Measurements from ENCODE around the gene RBM20.
"Not testable (repeated sequence)": the region's sequence is repeated elsewhere in the genome, so short reads cannot be mapped to it uniquely, and the experiment has no call there.

Gene RBM20

GRCh38 chr10:110643653-110644597 lies at the start of gene RBM20:
RBM20 (plus strand) TSS chr10:110644336; CDS start chr10:110644455, 119 bp downstream.
- DNase-seq (ENCODE audit: low spot score) = no peak

- no peak for DNase-seq (ENCODE audit: low spot score)
These were observed 46.7 kb upstream of the RBM20 start for GRCh38 chr10:110597476-110597875.

GRCh38 chr10:110600487-110601101 lies 43.5 kb upstream of the RBM20 start:
- DNase-seq (ENCODE audit: low spot score) = peak; percentile 72

GRCh38 chr10:110601581-110601980 lies 42.6 kb upstream of the RBM20 start:
- DNase-seq (ENCODE audit: low spot score) = no peak

GRCh38 chr10:110608087-110608486 lies 36.0 kb upstream of the RBM20 start:
- DNase-seq (ENCODE audit: low spot score) = no peak

GRCh38 chr10:110609605-110610004 lies 34.5 kb upstream of the RBM20 start:
- peak; percentile 23 for DNase-seq (ENCODE audit: low spot score)

GRCh38 chr10:110610308-110610774 lies 33.8 kb upstream of the RBM20 start:
- peak; percentile 79 for DNase-seq (ENCODE audit: low spot score)

GRCh38 chr10:110610781-110611180 lies 33.4 kb upstream of the RBM20 start:
- not testable (repeated sequence) for DNase-seq (ENCODE audit: low spot score)

GRCh38 chr10:110612087-110612486 lies 32.0 kb upstream of the RBM20 start:
- no peak for DNase-seq (ENCODE audit: low spot score)

GRCh38 chr10:110612629-110613028 lies 31.5 kb upstream of the RBM20 start:
- no peak for DNase-seq (ENCODE audit: low spot score)

GRCh38 chr10:110613341-110613995 lies 30.7 kb upstream of the RBM20 start:
- DNase-seq (ENCODE audit: low spot score) = no peak

GRCh38 chr10:110613996-110614495 lies 30.1 kb upstream of the RBM20 start:
- no peak for DNase-seq (ENCODE audit: low spot score)

GRCh38 chr10:110615057-110615747 lies 28.9 kb upstream of the RBM20 start:
- no peak for DNase-seq (ENCODE audit: low spot score)

- no peak for DNase-seq (ENCODE audit: low spot score)
These were observed 27.6 kb upstream of the RBM20 start for GRCh38 chr10:110616493-110617033.

GRCh38 chr10:110617425-110618229 lies 26.5 kb upstream of the RBM20 start:
- no peak for DNase-seq (ENCODE audit: low spot score)

GRCh38 chr10:110618230-110618610 lies 25.9 kb upstream of the RBM20 start:
- no peak for DNase-seq (ENCODE audit: low spot score)

- DNase-seq (ENCODE audit: low spot score) = no peak
These were observed 24.4 kb upstream of the RBM20 start for GRCh38 chr10:110619514-110620397.

GRCh38 chr10:110620398-110620719 lies 23.8 kb upstream of the RBM20 start:
- DNase-seq (ENCODE audit: low spot score) = no peak

- not testable (repeated sequence) for DNase-seq (ENCODE audit: low spot score)
These were observed 20.8 kb upstream of the RBM20 start for GRCh38 chr10:110623316-110623715.

All from cerebellar cortex (tissue), 1 donor.